Activated CD4-positive, alpha-beta T cell treated with anti-CD3 and anti-CD28 coated beads for 4 hours (primary cell): ENCODE measurements around the gene RHOC.
A peak's percentile ranks its signal among the peaks of the same experiment; 100 is the strongest.

Experiments
- DNase-seq, 2 donors: peaks; one replicate each; pipeline ENCODE4 v3.0.0-alpha.2; 2020

The RHOC gene

DNA sequence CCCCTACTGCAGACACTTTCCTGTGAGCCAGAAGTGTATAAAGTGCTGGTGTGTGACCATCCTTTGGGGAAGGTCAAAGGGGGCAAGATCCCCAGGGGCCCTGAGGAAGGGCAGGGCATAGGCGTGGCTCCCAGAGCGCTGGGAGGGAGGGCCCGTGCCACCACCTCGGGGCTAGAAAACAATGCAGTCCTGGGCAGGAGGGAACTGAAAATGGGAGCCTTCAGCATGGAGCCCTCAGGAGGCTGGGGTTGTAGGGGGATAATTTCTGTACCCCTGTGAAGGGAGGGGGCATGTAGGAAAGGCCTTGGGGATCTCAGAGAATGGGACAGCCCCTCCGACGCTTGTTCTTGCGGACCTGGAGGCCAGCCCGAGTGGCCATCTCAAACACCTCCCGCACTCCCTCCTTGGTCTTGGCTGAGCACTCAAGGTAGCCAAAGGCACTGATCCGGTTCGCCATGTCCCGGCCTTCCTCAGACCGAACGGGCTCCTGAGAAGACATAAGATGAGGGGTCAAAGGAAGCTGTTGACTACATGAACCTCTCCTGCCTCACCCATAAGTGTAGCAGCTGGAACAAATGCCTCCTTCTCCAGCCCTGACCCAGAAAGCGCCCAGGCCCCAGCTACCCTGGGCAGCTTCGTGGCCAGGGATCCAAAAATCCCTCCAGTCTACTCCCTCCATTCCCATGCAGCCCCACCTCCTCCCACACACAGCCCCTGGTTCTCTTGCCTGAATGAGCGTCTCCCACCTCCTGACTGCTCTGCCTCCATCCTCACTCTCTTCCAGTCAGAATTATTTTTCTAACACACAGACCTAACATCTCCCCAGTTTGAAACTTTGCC lies 5.5 kb downstream of the RHOC start:
- no peak for DNase-seq

- peak; percentile 68 to 71 for DNase-seq
Measured at GRCh38 chr1:112700290-112701226, 6.4 kb downstream of the RHOC start.

GRCh38 chr1:112699425-112700144 lies 7.3 kb downstream of the RHOC start:
- no peak for DNase-seq

- DNase-seq: no peak
Measured at GRCh38 chr1:112698366-112699310, 8.3 kb downstream of the RHOC start.

DNA sequence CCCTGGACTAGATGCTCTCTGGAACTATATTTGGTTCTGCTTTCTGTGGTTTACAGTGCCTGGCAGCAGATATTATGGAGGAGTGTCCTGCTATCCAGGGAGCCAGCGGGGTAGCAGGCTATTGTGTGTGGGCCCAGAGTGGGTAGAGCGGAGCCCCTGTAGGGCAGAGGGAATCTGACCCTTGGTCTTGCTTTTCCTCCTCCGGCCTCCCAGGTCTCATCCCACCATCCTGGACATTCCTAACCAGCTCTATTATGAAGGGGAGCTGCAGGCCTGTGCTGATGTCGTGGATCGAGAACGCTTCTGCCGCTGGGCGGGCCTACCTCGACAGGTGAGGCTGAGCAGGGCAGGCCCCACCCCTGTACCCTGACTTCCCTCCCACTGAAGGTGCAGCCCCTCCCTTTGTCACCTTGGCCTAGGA lies 9.1 kb downstream of the RHOC start:
- DNase-seq: no peak

GRCh38 chr1:112696578-112697314 lies 10.2 kb downstream of the RHOC start:
- DNase-seq: no peak

DNA sequence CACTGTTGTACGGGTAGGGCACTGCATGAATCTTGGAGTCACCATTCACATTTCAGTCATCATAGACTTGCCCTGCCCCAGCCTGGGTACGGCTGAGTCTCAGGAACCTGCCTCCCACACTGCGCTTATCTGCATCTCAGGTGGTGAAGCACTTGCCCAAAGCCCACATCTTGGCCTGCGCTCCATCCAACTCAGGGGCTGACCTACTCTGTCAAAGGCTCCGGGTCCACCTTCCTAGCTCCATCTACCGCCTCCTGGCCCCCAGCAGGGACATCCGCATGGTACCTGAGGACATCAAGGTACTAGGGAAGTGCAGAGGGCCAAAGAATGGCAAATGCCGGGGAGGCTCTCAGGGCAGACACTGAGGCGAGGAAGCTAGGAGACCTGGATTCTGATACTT lies 11.7 kb downstream of the RHOC start:
- DNase-seq: no peak

GRCh38 chr1:112694363-112694929 lies 12.5 kb downstream of the RHOC start:
- DNase-seq: no peak

DNA sequence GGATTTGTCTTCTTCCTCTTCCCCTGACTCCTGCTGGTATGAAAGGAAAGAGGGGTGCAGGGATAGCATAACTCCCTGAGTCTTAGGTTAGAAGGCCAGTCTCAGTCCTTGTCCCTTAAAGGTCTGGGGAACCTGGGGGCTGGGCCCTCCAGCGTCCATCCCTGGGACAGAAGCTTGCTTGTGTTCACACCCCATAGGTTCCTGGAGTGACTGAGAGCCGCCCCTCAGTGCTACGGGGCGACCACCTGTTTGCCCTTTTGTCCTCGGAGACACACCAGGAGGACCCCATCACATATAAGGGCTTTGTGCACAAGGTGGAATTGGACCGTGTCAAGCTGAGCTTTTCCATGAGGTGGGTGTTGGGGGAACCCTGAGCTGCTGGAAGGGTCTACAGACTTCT lies 13.1 kb downstream of the RHOC start:
- DNase-seq: no peak

DNA sequence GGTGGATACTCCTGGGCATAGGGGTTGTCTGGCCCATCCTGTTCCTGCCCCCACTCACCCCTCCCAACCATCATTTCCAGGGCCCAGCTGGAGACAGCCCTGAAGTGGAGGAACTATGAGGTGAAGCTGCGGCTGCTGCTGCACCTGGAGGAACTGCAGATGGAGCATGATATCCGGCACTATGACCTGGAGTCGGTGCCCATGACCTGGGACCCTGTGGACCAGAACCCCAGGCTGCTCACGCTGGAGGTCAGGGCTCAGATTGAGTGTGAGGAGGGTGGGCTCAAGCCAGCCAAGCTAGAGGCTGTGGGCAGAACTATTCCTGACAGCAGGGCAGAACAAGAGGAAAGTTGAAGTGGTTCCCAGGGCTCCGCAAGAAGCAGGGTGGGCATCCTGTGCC lies 14.2 kb downstream of the RHOC start:
- no peak for DNase-seq

- no peak for DNase-seq
Measured at GRCh38 chr1:112689842-112690237, 17.1 kb downstream of the RHOC start.

GRCh38 chr1:112689196-112689841 lies 17.6 kb downstream of the RHOC start:
- no peak for DNase-seq

DNA sequence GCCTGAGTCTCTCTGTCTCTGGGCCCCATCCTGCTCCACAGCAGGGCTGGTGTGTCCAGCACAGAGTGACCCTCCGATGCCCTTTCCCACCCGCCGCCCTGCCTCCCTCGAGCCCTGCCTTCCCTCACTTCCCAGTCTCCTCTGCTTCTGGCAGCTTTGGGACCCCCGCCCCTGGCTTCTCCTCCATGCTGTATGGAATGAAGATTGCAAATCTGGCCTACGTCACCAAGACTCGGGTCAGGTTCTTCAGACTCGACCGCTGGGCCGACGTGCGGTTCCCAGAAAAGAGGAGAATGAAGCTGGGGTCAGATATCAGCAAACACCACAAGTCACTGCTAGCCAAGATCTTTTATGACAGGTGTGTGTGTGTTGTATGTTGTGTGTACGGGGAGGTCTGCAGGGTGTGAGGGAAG lies 18.1 kb downstream of the RHOC start:
- DNase-seq: no peak

GRCh38 chr1:112687785-112688496 lies 19.0 kb downstream of the RHOC start:
- no peak for DNase-seq

DNA sequence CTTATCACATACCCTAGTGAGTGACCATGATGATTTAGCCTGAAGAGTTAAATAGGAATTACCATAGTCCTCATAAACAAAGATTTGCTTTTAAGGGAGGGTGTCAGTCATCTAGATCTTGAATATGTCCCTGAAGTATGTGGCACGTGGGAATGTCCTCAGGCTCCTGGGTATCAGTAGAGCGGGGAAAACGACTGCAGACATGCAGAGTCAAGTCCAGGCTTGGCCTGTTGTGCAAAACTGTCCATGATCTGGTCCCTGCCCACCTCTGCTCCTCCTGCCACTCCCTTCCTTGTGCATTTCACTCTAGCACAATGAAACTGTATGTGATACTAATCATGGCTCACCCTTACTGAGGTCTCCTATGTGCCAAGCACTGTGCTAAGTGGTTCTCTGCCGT lies 19.6 kb downstream of the RHOC start:
- DNase-seq: no peak

DNA sequence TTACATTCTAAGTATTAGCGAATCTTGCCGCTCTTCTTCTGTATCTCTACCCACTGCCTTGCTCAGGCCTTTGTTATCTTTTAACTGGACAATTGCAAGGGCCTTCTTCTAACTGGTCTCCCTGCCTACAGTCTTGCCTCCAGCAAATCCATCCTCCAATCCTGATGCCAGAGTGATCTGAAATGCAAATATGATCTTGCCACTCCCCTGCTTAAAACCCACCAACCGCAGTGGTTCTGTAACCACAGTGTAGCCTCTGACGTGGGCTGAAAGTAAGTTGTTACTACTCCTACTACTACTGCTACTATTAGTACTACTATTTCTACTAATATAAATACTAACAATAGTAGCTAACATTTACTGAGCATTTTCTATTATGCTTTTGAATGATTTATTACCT lies 20.1 kb downstream of the RHOC start:
- no peak for DNase-seq

GRCh38 chr1:112686417-112686816 lies 20.5 kb downstream of the RHOC start:
- DNase-seq: no peak

- DNase-seq: no peak
Measured at GRCh38 chr1:112685913-112686312, 21.0 kb downstream of the RHOC start.

DNA sequence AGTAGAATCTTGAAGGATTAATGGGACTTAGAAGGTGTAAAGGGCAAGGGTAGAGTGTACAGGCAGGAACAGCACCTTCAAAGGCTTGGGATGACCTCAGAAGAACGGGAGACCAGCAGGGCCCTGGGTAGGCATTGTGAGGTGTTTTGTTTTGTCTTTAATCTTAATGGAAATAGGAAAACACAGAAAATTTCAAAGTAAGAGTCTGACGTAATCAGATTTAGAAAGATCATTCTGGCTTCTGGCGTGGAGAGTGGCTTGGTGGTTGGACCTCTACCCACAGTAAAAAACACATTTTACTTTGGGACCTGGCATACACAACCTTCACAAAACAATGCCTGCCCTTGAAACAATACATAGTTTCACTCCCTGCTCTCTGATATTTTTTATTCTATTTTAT lies 28.3 kb downstream of the RHOC start:
- no peak for DNase-seq

DNA sequence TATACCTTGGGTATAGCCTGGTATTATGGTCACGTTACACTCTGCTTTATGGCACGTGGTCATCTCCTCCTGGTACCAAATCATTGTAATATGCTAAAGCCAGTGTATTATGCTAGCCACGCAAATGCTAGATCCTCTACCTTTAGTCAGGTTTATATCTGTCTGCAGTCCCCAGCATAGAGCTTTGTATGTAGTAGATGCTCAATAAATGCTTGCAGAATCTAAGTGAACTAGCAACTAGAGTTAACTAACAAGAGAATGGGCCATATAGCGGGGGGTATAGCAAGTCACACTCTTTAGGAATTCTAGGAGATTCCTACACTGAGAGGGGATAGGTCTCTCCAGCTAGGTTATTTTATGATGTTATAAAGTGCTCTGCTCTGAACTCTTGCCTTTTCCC lies 29.4 kb downstream of the RHOC start:
- DNase-seq: no peak
